ENCODE data around the gene KCTD3.

The KCTD3 gene

GRCh38 chr1:215594640-215595039, 27.5 kb downstream of the KCTD3 start:
- ChIA-PET POLR2A (no interaction called here), CTCF (no interaction called here)
- H3K4me3 ChIP-seq (ENCODE audit: low read depth, low read length): no peak overlapping the region
- H3K36me3 ChIP-seq (ENCODE audit: control insufficient read depth in 2 of 2, insufficient read depth in 1 of 2, low read length in 2 of 2): peaks cover 0 to 10% of the 10 kb centered on the region in 2 experiments; a peak in 1 of 3 replicates
- peaks cover 11% of the 10 kb centered on the region for H3K4me1 ChIP-seq (ENCODE audit: control insufficient read depth, insufficient read depth, low read length)
- TF ChIP-seq SCRT1 (tag by site-specific recombination; IDR thresholded peaks at IDR 0.05; ENCODE audit: borderline replicate concordance) (no peak), ZNF214 (tag by site-specific recombination; IDR thresholded peaks at IDR 0.05; ENCODE audit: borderline replicate concordance) (no peak), ZNF626 (tag by site-specific recombination; IDR thresholded peaks at IDR 0.05) (no peak), ZBTB48 (tag by site-specific recombination; IDR thresholded peaks at IDR 0.05) (no peak), SP7 (tag by site-specific recombination; IDR thresholded peaks at IDR 0.05) (no peak), PRDM1 (tag by site-specific recombination; IDR thresholded peaks at IDR 0.05) (no peak), SALL2 (tag by site-specific recombination; IDR thresholded peaks at IDR 0.05; ENCODE audit: borderline replicate concordance) (no peak), PRDM6 (tag by site-specific recombination; IDR thresholded peaks at IDR 0.05) (no peak), HIC1 (tag by site-specific recombination; IDR thresholded peaks at IDR 0.05) (no peak), ZNF266 (tag by site-specific recombination; IDR thresholded peaks at IDR 0.05; ENCODE audit: low read depth) (no peak), ZNF354C (tag by site-specific recombination; IDR thresholded peaks at IDR 0.05; ENCODE audit: borderline replicate concordance, low read depth) (no peak), HOXC10 (CRISPR knock-in tag; IDR thresholded peaks at IDR 0.05) (no peak)
- H3K27ac ChIP-seq (ENCODE audit: extremely low read depth, low read depth, low read length): no peak overlapping the region
- H3K9me3 ChIP-seq (ENCODE audit: control insufficient read depth, insufficient read depth, low read depth, low read length): no peaks in the 10 kb centered on the region

GRCh38 chr1:215595231-215595630, 28.1 kb downstream of the KCTD3 start:
- H3K4me1 ChIP-seq (ENCODE audit: control insufficient read depth, insufficient read depth, low read length): peaks cover 17% of the 10 kb centered on the region
- no peaks in the 10 kb centered on the region for H3K9me3 ChIP-seq (ENCODE audit: control insufficient read depth, insufficient read depth, low read depth, low read length)
- ChIA-PET POLR2A (no interaction called here), CTCF (no interaction called here)
- H3K27ac ChIP-seq (ENCODE audit: extremely low read depth, low read depth, low read length): no peak overlapping the region
- peaks cover 0 to 10% of the 10 kb centered on the region in 2 experiments; a peak in 1 of 3 replicates for H3K36me3 ChIP-seq (ENCODE audit: control insufficient read depth in 2 of 2, insufficient read depth in 1 of 2, low read length in 2 of 2)
- no peak overlapping the region for H3K4me3 ChIP-seq (ENCODE audit: low read depth, low read length)
- TF ChIP-seq ZNF157 (tag by site-specific recombination; IDR thresholded peaks at IDR 0.05) (no peak), BCL11B (tag by site-specific recombination; IDR thresholded peaks at IDR 0.05; ENCODE audit: low read depth) (no peak), ZNF426 (tag by site-specific recombination; IDR thresholded peaks at IDR 0.05) (no peak), GLIS1 (tag by site-specific recombination; IDR thresholded peaks at IDR 0.05) (no peak), OSR2 (tag by site-specific recombination; IDR thresholded peaks at IDR 0.05) (no peak), HOXC10 (CRISPR knock-in tag; IDR thresholded peaks at IDR 0.05) (no peak), ZNF654 (tag by site-specific recombination; IDR thresholded peaks at IDR 0.05; ENCODE audit: low read depth) (no peak), ZNF221 (tag by site-specific recombination; IDR thresholded peaks at IDR 0.05; ENCODE audit: borderline replicate concordance) (no peak), ZNF16 (tag by site-specific recombination; IDR thresholded peaks at IDR 0.05; ENCODE audit: low read depth) (no peak), MYNN (tag by site-specific recombination; IDR thresholded peaks at IDR 0.05; ENCODE audit: borderline replicate concordance) (no peak), ZNF155 (tag by site-specific recombination; IDR thresholded peaks at IDR 0.05) (no peak)
